Mesenchymal stem cell (in vitro differentiated cells and primary cell): ENCODE measurements around the gene HARBI1.

Experiments used
- DNase-seq: peaks from one replicate; pipeline ENCODE4 v3.0.0-alpha.2; 2013
- H2AFZ ChIP-seq: one replicate; pipeline ENCODE4 v1.6.1; 2013; ENCODE audit warnings: low read depth, mild to moderate bottlenecking, control low read depth, inconsistent platforms, low read length, moderate library complexity
- H2AK5ac ChIP-seq: 2 replicates; pipeline ENCODE4 v1.6.1; 2013; ENCODE audit warnings: low read length, moderate library complexity, mild to moderate bottlenecking, inconsistent platforms; ENCODE audit not compliant: severe bottlenecking
- H2BK120ac ChIP-seq: one replicate; pipeline ENCODE4 v1.6.1; 2013; ENCODE audit warnings: low read depth, mild to moderate bottlenecking, inconsistent platforms, low read length, moderate library complexity
- H2BK12ac ChIP-seq, 2 experiments: one replicate each; pipeline ENCODE4 v1.6.1; 2013; ENCODE audit warnings: inconsistent platforms in 2 of 2, low read length in 2 of 2, mild to moderate bottlenecking in 2 of 2, moderate library complexity in 2 of 2, control low read depth in 1 of 2
- H2BK15ac ChIP-seq: one replicate; pipeline ENCODE4 v1.6.1; 2013; ENCODE audit warnings: mild to moderate bottlenecking, low read depth, inconsistent platforms; ENCODE audit not compliant: poor library complexity, severe bottlenecking
- H2BK5ac ChIP-seq: 2 replicates; pipeline ENCODE4 v1.6.1; 2013; ENCODE audit warnings: low read depth, mild to moderate bottlenecking, low read length, control low read depth, inconsistent platforms; ENCODE audit not compliant: poor library complexity, severe bottlenecking
- H3K14ac ChIP-seq, 2 experiments: one replicate each; pipeline ENCODE4 v1.6.1; 2013; ENCODE audit warnings: inconsistent platforms in 2 of 2, low read length in 2 of 2, control low read depth in 1 of 2, mild to moderate bottlenecking in 1 of 2, moderate library complexity in 1 of 2
- H3K18ac ChIP-seq, 2 experiments: one replicate each; pipeline ENCODE4 v1.6.1; 2013; ENCODE audit warnings: inconsistent platforms in 2 of 2, low read length in 2 of 2, control low read depth in 1 of 2, low read depth in 1 of 2, mild to moderate bottlenecking in 1 of 2
- H3K23ac ChIP-seq, 2 experiments: one replicate each; pipeline ENCODE4 v1.6.1; 2013; ENCODE audit warnings: inconsistent platforms in 2 of 2, low read length in 2 of 2, mild to moderate bottlenecking in 2 of 2, moderate library complexity in 2 of 2, control low read depth in 1 of 2
- H3K27ac ChIP-seq: 2 replicates; pipeline ENCODE4 v1.5.1; 2013; ENCODE audit warnings: mild to moderate bottlenecking, moderate library complexity, low read length, control low read depth, inconsistent platforms; ENCODE audit not compliant: poor library complexity, severe bottlenecking
- H3K27me3 ChIP-seq, 2 experiments: 2 replicates each; pipeline versions ENCODE4 v1.6.1 to v1.7.0; 2013; ENCODE audit warnings: low read length in 2 of 2, mild to moderate bottlenecking in 2 of 2, moderate library complexity in 2 of 2, control low read depth in 1 of 2, inconsistent platforms in 1 of 2; ENCODE audit not compliant: control insufficient read depth in 1 of 2, insufficient read depth in 1 of 2
- H3K36me3 ChIP-seq, 2 experiments: 2 replicates each; pipeline versions ENCODE4 v1.6.1 to v1.7.0; 2013; ENCODE audit warnings: low read length in 2 of 2, control low read depth in 1 of 2, inconsistent platforms in 1 of 2, low read depth in 1 of 2, mild to moderate bottlenecking in 1 of 2; ENCODE audit not compliant: insufficient read depth in 2 of 2, control insufficient read depth in 1 of 2
- H3K4ac ChIP-seq, 2 experiments: one replicate each; pipeline ENCODE4 v1.6.1; 2013; ENCODE audit warnings: inconsistent platforms in 2 of 2, low read length in 2 of 2, mild to moderate bottlenecking in 2 of 2, moderate library complexity in 2 of 2, control low read depth in 1 of 2, low read depth in 1 of 2
- H3K4me1 ChIP-seq: 2 replicates; pipeline ENCODE4 v1.6.1; 2013; ENCODE audit warnings: low read depth, low read length, control low read depth; ENCODE audit not compliant: control insufficient read depth, insufficient read depth
- H3K4me2 ChIP-seq: 2 replicates; pipeline ENCODE4 v1.6.1; 2013; ENCODE audit warnings: low read length, mild to moderate bottlenecking, inconsistent platforms; ENCODE audit not compliant: poor library complexity, severe bottlenecking
- H3K4me3 ChIP-seq, 2 experiments: 2 replicates each; pipeline versions ENCODE4 v1.5.1 to v1.7.0; 2013; ENCODE audit warnings: low read length in 2 of 2, mild to moderate bottlenecking in 2 of 2, control low read depth in 1 of 2, low read depth in 1 of 2; ENCODE audit not compliant: insufficient read depth in 1 of 2
- H3K79me1 ChIP-seq: replicated peaks from 2 replicates; pipeline ENCODE4 v1.6.1; 2013; ENCODE audit warnings: mild to moderate bottlenecking, control low read depth, low read length, inconsistent platforms; ENCODE audit not compliant: poor library complexity, severe bottlenecking
- H3K9ac ChIP-seq: 2 replicates; pipeline ENCODE4 v1.7.0; 2013; ENCODE audit warnings: mild to moderate bottlenecking, low read length, moderate library complexity
- H3K9me3 ChIP-seq: 2 replicates; pipeline ENCODE4 v1.7.0; 2013; ENCODE audit warnings: mild to moderate bottlenecking, low read length; ENCODE audit not compliant: control insufficient read depth
- H4K8ac ChIP-seq: one replicate; pipeline ENCODE4 v1.6.1; 2013; ENCODE audit warnings: inconsistent platforms, mild to moderate bottlenecking, low read length, moderate library complexity
- H4K91ac ChIP-seq: one replicate; pipeline ENCODE4 v1.6.1; 2013; ENCODE audit warnings: mild to moderate bottlenecking, low read length, inconsistent platforms
- WGBS: methylation state at CpG from one replicate; pipeline ENCODE4 v1.1.7; 2013; ENCODE audit warnings: mixed read lengths; 5-methylcytosine and 5-hydroxymethylcytosine counted together

HARBI1 gene

GRCh38 chr11:46559815-46560214 lies 57.2 kb downstream of the HARBI1 start:
- H4K91ac ChIP-seq, result no peak overlapping the region
- no peak overlapping the region for H2BK5ac ChIP-seq
- no peaks in the 10 kb centered on the region for H3K27me3 ChIP-seq
- no peak overlapping the region for H3K18ac ChIP-seq
- no peak for DNase-seq
- H3K9me3 ChIP-seq, result no peaks in the 10 kb centered on the region
- no peak overlapping the region for H3K27ac ChIP-seq
- no peak overlapping the region for H2BK120ac ChIP-seq
- H2AFZ ChIP-seq, result no peak overlapping the region
- H3K79me1 ChIP-seq, result peaks cover 11% of the 10 kb centered on the region
- H2BK15ac ChIP-seq, result no peak overlapping the region
- WGBS, result 100% methylated on average over 1 of the region's 1 CpG
- peaks cover 9% of the 10 kb centered on the region for H3K4me1 ChIP-seq
- peak overlapping the region; percentile 90 for H3K9ac ChIP-seq
- no peak overlapping the region for H3K23ac ChIP-seq
- H3K4me3 ChIP-seq, result peak overlapping the region in 1 of 2 experiments; percentile 75
- H3K14ac ChIP-seq, result no peak overlapping the region
- H2AK5ac ChIP-seq, result no peak overlapping the region
- H4K8ac ChIP-seq, result no peak overlapping the region
- H3K4me2 ChIP-seq, result no peak overlapping the region
- H2BK12ac ChIP-seq, result no peak overlapping the region
- H3K4ac ChIP-seq, result no peak overlapping the region
- no peaks in the 10 kb centered on the region for H3K36me3 ChIP-seq

- no peak overlapping the region for H3K14ac ChIP-seq
- H3K4me2 ChIP-seq, result no peak overlapping the region
- H3K23ac ChIP-seq, result no peak overlapping the region
- WGBS, result 65% methylated on average over 6 of the region's 7 CpGs
- H3K4me1 ChIP-seq, result peaks cover 13% of the 10 kb centered on the region
- no peaks in the 10 kb centered on the region for H3K27me3 ChIP-seq
- H4K91ac ChIP-seq, result no peak overlapping the region
- no peak overlapping the region for H3K27ac ChIP-seq
- no peaks in the 10 kb centered on the region for H3K9me3 ChIP-seq
- no peak overlapping the region for H2BK120ac ChIP-seq
- no peak overlapping the region for H2BK5ac ChIP-seq
- no peak overlapping the region for H2BK12ac ChIP-seq
- H3K4ac ChIP-seq, result no peak overlapping the region
- no peak overlapping the region for H3K9ac ChIP-seq
- no peak overlapping the region for H3K18ac ChIP-seq
- DNase-seq, result peak; percentile 58
- no peak overlapping the region for H2AFZ ChIP-seq
- H3K36me3 ChIP-seq, result no peaks in the 10 kb centered on the region
- no peak overlapping the region for H2AK5ac ChIP-seq
- no peak overlapping the region for H4K8ac ChIP-seq
- H3K4me3 ChIP-seq, result no peak overlapping the region
- no peak overlapping the region for H2BK15ac ChIP-seq
- peaks cover 11% of the 10 kb centered on the region for H3K79me1 ChIP-seq
Observed at GRCh38 chr11:46557684-46558151, 59.3 kb downstream of the HARBI1 start.

- peak overlapping the region; percentile 81 for H3K9ac ChIP-seq
- H3K4me2 ChIP-seq, result no peak overlapping the region
- H3K4me1 ChIP-seq, result peaks cover 11% of the 10 kb centered on the region
- no peak overlapping the region for H3K18ac ChIP-seq
- H3K9me3 ChIP-seq, result no peaks in the 10 kb centered on the region
- DNase-seq, result no peak
- H3K14ac ChIP-seq, result no peak overlapping the region
- no peak overlapping the region for H3K27ac ChIP-seq
- H2AFZ ChIP-seq, result no peak overlapping the region
- H2BK15ac ChIP-seq, result no peak overlapping the region
- no peak overlapping the region for H4K8ac ChIP-seq
- H4K91ac ChIP-seq, result no peak overlapping the region
- H3K36me3 ChIP-seq, result no peaks in the 10 kb centered on the region
- no peak overlapping the region for H2BK12ac ChIP-seq
- H3K4ac ChIP-seq, result no peak overlapping the region
- H3K79me1 ChIP-seq, result peaks cover 10% of the 10 kb centered on the region
- no peaks in the 10 kb centered on the region for H3K27me3 ChIP-seq
- 80% methylated on average over 1 of the region's 2 CpGs for WGBS
- H2BK5ac ChIP-seq, result no peak overlapping the region
- no peak overlapping the region for H2AK5ac ChIP-seq
- H3K23ac ChIP-seq, result no peak overlapping the region
- H3K4me3 ChIP-seq, result peak overlapping the region in 1 of 2 experiments; percentile 49
- no peak overlapping the region for H2BK120ac ChIP-seq
Observed at GRCh38 chr11:46555267-46556054, 61.6 kb downstream of the HARBI1 start.

GRCh38 chr11:46554213-46555147 lies 62.5 kb downstream of the HARBI1 start:
- H2BK12ac ChIP-seq, result no peak overlapping the region
- peak overlapping the region; percentile 73 for H3K27ac ChIP-seq
- peak overlapping the region; percentile 69 for H2AK5ac ChIP-seq
- H2BK5ac ChIP-seq, result no peak overlapping the region
- no peaks in the 10 kb centered on the region for H3K9me3 ChIP-seq
- no peak overlapping the region for H3K14ac ChIP-seq
- no peak overlapping the region for H4K8ac ChIP-seq
- H4K91ac ChIP-seq, result peak overlapping the region; percentile 89
- peak overlapping the region; percentile 19 for H2BK120ac ChIP-seq
- peak overlapping the region in 1 of 2 experiments; percentile 70 for H3K18ac ChIP-seq
- no peak overlapping the region for H2BK15ac ChIP-seq
- peak overlapping the region in 1 of 2 experiments; percentile 91 for H3K4ac ChIP-seq
- 46% methylated on average over 4 of the region's 5 CpGs for WGBS
- H3K27me3 ChIP-seq, result no peaks in the 10 kb centered on the region
- H3K79me1 ChIP-seq, result peaks cover 10% of the 10 kb centered on the region
- no peak overlapping the region for H2AFZ ChIP-seq
- H3K9ac ChIP-seq, result peak overlapping the region; percentile 81
- no peak overlapping the region for H3K23ac ChIP-seq
- no peak overlapping the region for H3K4me2 ChIP-seq
- H3K4me1 ChIP-seq, result peaks cover 11% of the 10 kb centered on the region
- peak; percentile 89 for DNase-seq
- H3K36me3 ChIP-seq, result no peaks in the 10 kb centered on the region
- peak overlapping the region in 1 of 2 experiments; percentile 49 for H3K4me3 ChIP-seq
